NOMO-1 (cell line): ENCODE measurements around the gene RPS15.

Experiments used
- DNase-seq, 2 experiments: peaks; one replicate each; lab custom pipeline; 2025; ENCODE audit not compliant: unreplicated experiment in 2 of 2; lab: John Stamatoyannopoulos, UW

RPS15 gene

GRCh38 chr19:1438035-1438932 lies at the start of gene RPS15:
Gene RPS15 (plus strand): TSS chr19:1438396. CDS start chr19:1438426, 30 bp downstream.
- peak; percentile 87 to 93 for DNase-seq

GRCh38 chr19:1388637-1389026 lies 49.6 kb upstream of the RPS15 start:
- no peak for DNase-seq

GRCh38 chr19:1389033-1389940 lies 48.9 kb upstream of the RPS15 start:
- DNase-seq: no peak

- DNase-seq: no peak
Observed at GRCh38 chr19:1390890-1391423, 47.2 kb upstream of the RPS15 start.

- DNase-seq: no peak
Observed at GRCh38 chr19:1392407-1392806, 45.8 kb upstream of the RPS15 start.

- no peak for DNase-seq
Observed at GRCh38 chr19:1392939-1393530, 45.2 kb upstream of the RPS15 start.

- DNase-seq: no peak
Observed at GRCh38 chr19:1393841-1394240, 44.4 kb upstream of the RPS15 start.

GRCh38 chr19:1394252-1395193 lies 43.7 kb upstream of the RPS15 start:
- DNase-seq: no peak

GRCh38 chr19:1395194-1396018 lies 42.8 kb upstream of the RPS15 start:
- DNase-seq: no peak

GRCh38 chr19:1396019-1396767 lies 42.0 kb upstream of the RPS15 start:
- no peak for DNase-seq

- no peak for DNase-seq
Observed at GRCh38 chr19:1396768-1397679, 41.2 kb upstream of the RPS15 start.

GRCh38 chr19:1397838-1398237 lies 40.4 kb upstream of the RPS15 start:
- DNase-seq: no peak

- DNase-seq: no peak
Observed at GRCh38 chr19:1399079-1399478, 39.1 kb upstream of the RPS15 start.

GRCh38 chr19:1399745-1400144 lies 38.5 kb upstream of the RPS15 start:
- DNase-seq: no peak

- peak in 1 of 2 experiments; percentile 11 for DNase-seq
Observed at GRCh38 chr19:1400281-1401137, 37.7 kb upstream of the RPS15 start.

- peak; percentile 48 to 52 for DNase-seq
Observed at GRCh38 chr19:1401138-1401888, 36.9 kb upstream of the RPS15 start, which contains the start of gene GAMT. Gene GAMT (minus strand): TSS chr19:1401542. CDS start chr19:1401476, 66 bp downstream.
